GM10266 (cell line): ENCODE measurements around the gene STK16.

Experiments
- DNase-seq: peaks from one replicate; pipeline ENCODE4 v3.0.0; 2012; ENCODE audit errors: extremely low spot score
- TF ChIP-seq, protein P1 (sequence below): IDR thresholded peaks from 2 replicates; pipeline ENCODE4 v1.5.1; 2012; ENCODE audit warnings: mild to moderate bottlenecking, low read depth; ENCODE audit not compliant: control insufficient read depth, insufficient read depth; ENCODE audit errors: missing control alignments

The STK16 gene

DNA sequence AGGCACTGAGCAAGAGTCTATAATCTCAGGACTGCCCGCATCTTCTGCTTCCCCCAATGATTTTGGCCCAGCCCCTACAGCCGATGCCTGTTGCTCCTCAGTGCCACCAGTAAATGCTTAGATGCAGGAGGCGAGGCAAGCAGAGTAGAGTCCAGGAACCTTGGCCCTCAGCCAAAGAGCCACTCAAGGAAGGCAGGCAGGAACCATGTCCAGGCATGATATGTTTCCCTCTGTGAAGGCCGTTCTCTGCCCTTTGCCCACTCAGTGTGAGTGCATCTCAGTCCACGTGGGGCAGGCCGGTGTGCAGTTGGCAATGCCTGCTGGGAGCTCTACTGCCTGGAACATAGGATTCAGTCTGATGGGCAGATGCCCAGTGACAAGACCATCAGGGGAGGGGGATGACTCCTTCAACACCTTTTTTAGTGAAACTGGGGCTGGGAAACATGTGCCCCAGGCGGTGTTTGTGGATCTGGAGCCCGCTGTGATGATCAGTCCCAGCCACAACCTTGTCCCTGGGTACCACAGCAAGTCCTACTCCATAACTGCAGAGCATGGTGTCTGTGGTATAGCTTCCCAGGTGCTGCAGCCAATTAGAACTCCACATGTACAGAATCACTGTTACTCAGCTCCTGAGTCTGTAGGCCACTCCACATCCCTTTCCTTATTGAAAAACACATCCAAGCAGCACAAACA, 24.2 kb downstream of the STK16 start:
- DNase-seq: no peak
- TF ChIP-seq, protein P1, sequence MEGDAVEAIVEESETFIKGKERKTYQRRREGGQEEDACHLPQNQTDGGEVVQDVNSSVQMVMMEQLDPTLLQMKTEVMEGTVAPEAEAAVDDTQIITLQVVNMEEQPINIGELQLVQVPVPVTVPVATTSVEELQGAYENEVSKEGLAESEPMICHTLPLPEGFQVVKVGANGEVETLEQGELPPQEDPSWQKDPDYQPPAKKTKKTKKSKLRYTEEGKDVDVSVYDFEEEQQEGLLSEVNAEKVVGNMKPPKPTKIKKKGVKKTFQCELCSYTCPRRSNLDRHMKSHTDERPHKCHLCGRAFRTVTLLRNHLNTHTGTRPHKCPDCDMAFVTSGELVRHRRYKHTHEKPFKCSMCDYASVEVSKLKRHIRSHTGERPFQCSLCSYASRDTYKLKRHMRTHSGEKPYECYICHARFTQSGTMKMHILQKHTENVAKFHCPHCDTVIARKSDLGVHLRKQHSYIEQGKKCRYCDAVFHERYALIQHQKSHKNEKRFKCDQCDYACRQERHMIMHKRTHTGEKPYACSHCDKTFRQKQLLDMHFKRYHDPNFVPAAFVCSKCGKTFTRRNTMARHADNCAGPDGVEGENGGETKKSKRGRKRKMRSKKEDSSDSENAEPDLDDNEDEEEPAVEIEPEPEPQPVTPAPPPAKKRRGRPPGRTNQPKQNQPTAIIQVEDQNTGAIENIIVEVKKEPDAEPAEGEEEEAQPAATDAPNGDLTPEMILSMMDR: no peak

DNA sequence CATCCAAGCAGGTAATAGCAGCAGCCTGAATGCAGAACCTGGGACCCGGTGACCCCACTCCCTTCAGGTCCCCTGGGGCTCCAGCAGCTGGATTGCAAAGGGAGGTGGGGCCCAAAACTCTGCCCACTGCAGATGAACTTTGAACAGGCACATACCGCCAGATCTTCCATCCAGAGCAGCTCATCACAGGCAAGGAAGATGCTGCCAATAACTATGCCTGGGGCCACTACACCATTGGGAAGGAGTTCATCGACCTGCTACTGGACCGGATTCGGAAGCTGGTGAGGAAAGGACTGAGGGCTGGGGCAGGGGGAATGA, 24.7 kb downstream of the STK16 start:
- no peak for DNase-seq
- TF ChIP-seq, protein P1: no peak

DNA sequence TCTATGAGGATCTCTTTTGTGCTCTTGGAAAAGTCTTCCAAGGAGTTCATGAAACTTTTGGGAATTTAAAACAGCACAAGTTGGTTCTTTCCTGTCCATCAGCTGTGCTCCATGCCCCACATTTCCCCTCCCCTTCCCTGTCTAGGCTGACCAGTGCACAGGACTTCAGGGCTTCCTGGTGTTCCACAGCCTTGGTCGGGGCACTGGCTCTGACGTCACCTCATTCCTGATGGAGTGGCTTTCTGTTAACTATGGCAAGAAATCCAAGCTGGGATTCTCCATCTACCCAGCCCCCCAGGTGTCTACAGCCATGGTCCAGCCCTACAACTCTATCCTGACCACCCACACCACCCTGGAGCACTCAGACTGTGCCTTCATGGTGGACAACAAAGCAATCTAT, 25.7 kb downstream of the STK16 start:
- no peak for DNase-seq
- TF ChIP-seq, protein P1: no peak

DNA sequence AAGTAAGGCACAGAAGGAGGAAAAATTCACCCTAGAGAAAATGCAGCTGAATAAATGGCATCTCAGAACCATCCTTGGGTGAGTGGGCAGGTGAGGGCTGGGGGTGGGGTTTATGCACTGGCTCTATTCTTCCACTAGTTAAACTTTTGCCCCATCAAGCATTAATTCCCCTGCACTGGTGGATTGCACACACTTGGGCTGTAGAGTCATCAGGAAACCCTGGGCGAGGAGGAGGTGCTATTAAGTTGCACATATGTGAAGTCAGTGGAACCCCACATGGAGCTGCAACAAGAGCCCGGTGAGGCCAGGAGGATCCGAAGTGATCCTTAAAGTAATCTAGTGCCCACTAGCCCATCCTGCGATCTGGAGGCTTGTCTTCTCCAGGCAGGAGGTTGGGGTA, 27.1 kb downstream of the STK16 start:
- no peak for DNase-seq
- TF ChIP-seq, protein P1: no peak

DNA sequence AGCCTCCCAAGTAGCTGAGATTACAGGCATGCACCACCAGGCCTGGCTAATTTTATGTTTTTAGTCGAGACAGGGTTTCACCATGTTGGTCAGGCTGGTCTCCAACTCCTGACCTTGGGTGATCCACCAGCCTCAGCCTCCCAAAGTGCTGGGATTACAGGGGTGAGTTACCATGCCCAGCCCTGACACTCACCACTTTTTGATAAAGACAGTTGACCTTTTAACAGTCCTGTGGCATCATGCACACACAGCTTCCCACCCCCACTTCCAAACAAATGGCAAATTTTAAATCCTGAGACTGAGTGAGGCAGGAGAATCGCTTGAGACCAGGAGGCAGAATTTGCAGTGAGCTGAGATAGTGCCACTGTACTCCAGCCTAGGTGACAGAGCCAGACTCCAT, 27.7 kb downstream of the STK16 start:
- no peak for DNase-seq
- TF ChIP-seq, protein P1: no peak

DNA sequence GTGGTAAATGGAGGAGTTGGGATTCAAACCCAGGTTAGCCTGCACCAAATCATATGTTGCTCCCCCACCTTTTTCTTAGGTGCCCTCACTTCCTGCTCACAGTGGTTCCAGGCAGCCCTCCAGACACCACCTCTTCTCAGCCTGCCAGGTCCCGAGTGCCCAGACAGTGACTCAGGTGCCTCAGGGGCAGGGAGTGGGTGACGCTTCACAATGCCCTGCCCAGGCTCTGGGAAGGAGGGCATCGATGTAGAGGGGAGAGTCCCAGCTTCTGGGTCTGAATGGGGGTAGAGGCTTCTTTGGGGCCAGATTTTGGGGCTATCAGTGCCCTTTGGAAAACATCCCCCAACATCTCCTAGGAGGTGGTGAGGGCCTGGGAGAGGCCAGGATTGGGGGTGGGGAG, 28.7 kb downstream of the STK16 start:
- no peak for DNase-seq
- TF ChIP-seq, protein P1: no peak

DNA sequence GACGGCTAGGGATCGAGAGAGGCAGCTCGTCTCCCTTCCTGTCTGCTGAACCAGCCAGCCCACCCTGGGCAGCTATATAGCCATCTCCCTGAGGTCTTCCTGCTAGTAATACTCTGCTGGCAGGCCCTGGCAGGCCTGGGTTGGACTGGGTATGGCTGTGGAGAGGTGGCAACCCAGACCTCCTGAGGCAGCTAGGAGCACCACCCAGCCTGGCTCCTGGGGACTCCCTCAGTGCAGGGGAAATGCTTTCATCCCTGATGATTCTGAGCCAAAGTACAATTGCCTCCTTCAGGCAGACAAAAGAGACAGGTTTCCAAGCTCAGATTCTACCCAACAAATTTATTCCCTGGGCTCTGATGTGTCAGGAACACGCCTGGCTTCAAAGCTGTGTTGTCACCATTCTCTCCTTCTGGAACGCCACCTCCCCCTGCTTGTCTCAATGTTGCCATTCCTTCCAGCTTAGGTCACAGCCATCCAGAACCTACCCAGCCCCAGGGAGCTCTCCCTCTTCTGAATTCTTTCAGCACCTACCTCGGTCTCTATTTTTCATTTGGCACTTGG, 29.2 kb downstream of the STK16 start:
- TF ChIP-seq, protein P1: no peak
- DNase-seq: no peak
